ACHN (cell line): ENCODE results near the gene JMJD1C.
A peak's percentile ranks its signal among the peaks of the same experiment; 100 is the strongest.

Source experiments
- DNase-seq: peaks from one replicate; pipeline ENCODE4 v3.0.0-alpha.2; 2015
- in situ Hi-C: cut with HindIII; loops from 2 replicates; pipeline ENCODE4 v1.10.0; 2017; ENCODE audit warnings: low sequenced_read_pairs, low pct_ligation_motif_present, low pct_unique_long_range_greater_than_20kb

JMJD1C gene

GRCh38 chr10:63146503-63146902 lies 319.3 kb downstream of the JMJD1C start:
- in situ Hi-C loops = no loop called here
- DNase-seq = no peak

- in situ Hi-C loops = no loop called here
- DNase-seq = no peak
Measured at GRCh38 chr10:63145782-63146181, 320.0 kb downstream of the JMJD1C start.

- DNase-seq = no peak
- in situ Hi-C loops = no loop called here
Measured at GRCh38 chr10:63143987-63144386, 321.8 kb downstream of the JMJD1C start.

- in situ Hi-C loops = no loop called here
Measured at GRCh38 chr10:63142136-63142535, 323.6 kb downstream of the JMJD1C start.

GRCh38 chr10:63140077-63140476 lies 325.7 kb downstream of the JMJD1C start:
- DNase-seq = no peak

More at GRCh38 chr10:63142136-63142535, 323.6 kb downstream of the JMJD1C start:
- no peak for DNase-seq

GRCh38 chr10:63137306-63137705 lies 328.5 kb downstream of the JMJD1C start:
- in situ Hi-C loops = no loop called here

More at GRCh38 chr10:63140077-63140476, 325.7 kb downstream of the JMJD1C start:
- in situ Hi-C loops = no loop called here

GRCh38 chr10:63133821-63134557 lies 331.8 kb downstream of the JMJD1C start:
- in situ Hi-C loops = no loop called here
- DNase-seq = peak; percentile 29

More at GRCh38 chr10:63137306-63137705, 328.5 kb downstream of the JMJD1C start:
- DNase-seq = no peak

GRCh38 chr10:63133056-63133820 lies 332.5 kb downstream of the JMJD1C start, which contains the start of gene NRBF2:
TSS of gene NRBF2 (plus strand) at chr10:63133328. CDS start at chr10:63133471, 143 bp downstream.
- in situ Hi-C loops = no loop called here
- peak; percentile 99 for DNase-seq

GRCh38 chr10:63132651-63133055 lies 333.1 kb downstream of the JMJD1C start:
- no peak for DNase-seq
- in situ Hi-C loops = no loop called here

- no peak for DNase-seq
- in situ Hi-C loops = no loop called here
Measured at GRCh38 chr10:63129888-63130287, 335.9 kb downstream of the JMJD1C start.

GRCh38 chr10:63128443-63128842 lies 337.3 kb downstream of the JMJD1C start:
- in situ Hi-C loops = no loop called here
- peak; percentile 17 for DNase-seq

- no peak for DNase-seq
- in situ Hi-C loops = no loop called here
Measured at GRCh38 chr10:63125459-63125858, 340.3 kb downstream of the JMJD1C start.

GRCh38 chr10:63123727-63124362 lies 341.9 kb downstream of the JMJD1C start:
- no peak for DNase-seq
- in situ Hi-C loops = no loop called here

GRCh38 chr10:63120554-63120953 lies 345.2 kb downstream of the JMJD1C start:
- no peak for DNase-seq
- in situ Hi-C loops = no loop called here

- DNase-seq = no peak
Measured at GRCh38 chr10:63119041-63119440, 346.7 kb downstream of the JMJD1C start.

More at GRCh38 chr10:63119041-63119440, 346.7 kb downstream of the JMJD1C start:
- in situ Hi-C loops = no loop called here
